ENCODE measurements around the gene ABHD16B.

GRCh38 chr20:63857764-63858392 is 3.4 kb upstream of the ABHD16B start:
- TF ChIP-seq CTCF (IDR thresholded peaks at IDR 0.05 in 4 of 5, conservative IDR thresholded peaks at IDR 0.05 in 1 of 5) = no peak
- no peak for TF ChIP-seq POLR2A (IDR thresholded peaks at IDR 0.05)
